HG03442 (cell line): Measurements from ENCODE around the gene ATP6AP2.
A peak's percentile ranks its signal among the peaks of the same experiment; 100 is the strongest.
"Not testable (repeated sequence)": the region's sequence is repeated elsewhere in the genome, so short reads cannot be mapped to it uniquely, and the experiment has no call there.

Experiments
- ATAC-seq: cut with Tn5 transposase; IDR thresholded peaks from one replicate; pipeline ENCODE4 v1.9.1; 2021; ENCODE audit warnings: mild to moderate bottlenecking, moderate library complexity; ENCODE audit not compliant: unreplicated experiment

The ATP6AP2 gene, protein sequence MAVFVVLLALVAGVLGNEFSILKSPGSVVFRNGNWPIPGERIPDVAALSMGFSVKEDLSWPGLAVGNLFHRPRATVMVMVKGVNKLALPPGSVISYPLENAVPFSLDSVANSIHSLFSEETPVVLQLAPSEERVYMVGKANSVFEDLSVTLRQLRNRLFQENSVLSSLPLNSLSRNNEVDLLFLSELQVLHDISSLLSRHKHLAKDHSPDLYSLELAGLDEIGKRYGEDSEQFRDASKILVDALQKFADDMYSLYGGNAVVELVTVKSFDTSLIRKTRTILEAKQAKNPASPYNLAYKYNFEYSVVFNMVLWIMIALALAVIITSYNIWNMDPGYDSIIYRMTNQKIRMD

DNA sequence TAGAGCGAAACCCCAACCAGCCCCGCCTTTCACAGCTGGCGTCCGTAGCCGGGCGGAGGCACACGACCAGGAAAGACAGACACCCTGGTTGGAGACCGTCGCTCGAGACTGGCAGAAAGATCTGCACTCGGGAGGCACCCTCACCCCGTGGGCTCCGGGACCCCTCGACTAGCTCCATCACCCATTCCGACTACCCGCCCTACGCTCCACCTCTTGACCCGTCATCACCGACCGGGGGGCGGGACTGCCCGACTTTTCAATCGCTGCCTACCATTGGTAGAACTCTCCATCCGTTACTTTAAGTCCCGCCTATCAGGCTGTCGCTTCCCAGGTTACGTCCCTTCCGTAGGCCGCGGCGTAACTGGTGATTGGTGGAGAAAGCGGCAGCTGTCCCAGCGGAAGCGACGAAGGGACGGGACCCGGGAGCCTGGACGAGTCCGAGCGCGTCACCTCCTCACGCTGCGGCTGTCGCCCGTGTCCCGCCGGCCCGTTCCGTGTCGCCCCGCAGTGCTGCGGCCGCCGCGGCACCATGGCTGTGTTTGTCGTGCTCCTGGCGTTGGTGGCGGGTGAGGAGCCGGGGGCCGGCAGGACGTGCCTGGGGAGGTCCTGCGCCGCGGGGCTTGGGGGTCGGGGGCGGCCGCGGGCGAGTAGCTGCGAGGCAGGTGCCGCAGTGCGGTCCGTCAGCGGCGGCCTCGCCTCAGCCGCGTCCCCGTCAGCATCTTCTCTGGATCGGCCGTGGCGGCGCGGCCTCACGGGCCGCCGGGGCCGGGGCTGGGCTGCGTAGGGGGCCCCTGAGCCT lies at the start of gene ATP6AP2:
TSS of gene ATP6AP2 (plus strand) at position 434 of the 799 bp plus-strand sequence. CDS start at position 530, 96 bp downstream.
- ATAC-seq, result peak; percentile 96

DNA sequence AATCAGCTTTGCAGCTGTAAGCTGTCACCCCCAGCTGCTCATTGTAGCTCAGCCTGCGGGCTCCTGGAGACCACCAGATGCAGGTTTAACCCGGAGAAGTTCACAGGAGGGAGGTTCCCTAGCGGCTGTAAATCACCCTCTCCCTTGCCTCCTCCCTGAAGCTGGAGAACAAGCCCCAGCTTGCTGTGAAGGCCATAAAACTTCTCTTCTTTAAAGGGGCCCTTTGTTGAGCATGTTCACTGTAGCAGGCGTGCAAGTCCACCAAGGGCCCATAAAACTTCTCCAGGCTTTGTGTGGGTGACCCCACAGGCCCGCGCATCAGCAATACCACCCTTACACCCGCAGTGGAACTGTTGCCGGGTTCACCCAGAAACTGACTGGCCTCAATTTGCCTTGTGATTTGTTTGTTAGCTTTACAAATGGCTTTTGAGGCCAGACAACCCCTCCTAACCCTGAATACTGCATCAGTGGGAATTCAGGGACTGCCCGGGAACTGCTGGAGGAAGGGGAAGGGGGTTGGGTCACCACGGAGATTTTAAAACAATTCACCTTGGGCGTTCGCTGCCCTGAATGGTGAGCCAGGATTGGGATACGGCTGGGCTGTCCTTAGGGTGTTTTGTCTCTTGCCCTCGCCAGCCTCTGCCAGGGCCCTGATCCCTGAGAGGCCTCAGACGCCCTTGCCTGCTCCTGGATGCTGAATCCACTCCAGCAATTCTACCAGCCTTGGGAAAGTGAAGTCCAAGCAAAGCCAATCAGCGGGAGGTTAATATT lies 49.5 kb upstream of the ATP6AP2 start:
- no peak for ATAC-seq

DNA sequence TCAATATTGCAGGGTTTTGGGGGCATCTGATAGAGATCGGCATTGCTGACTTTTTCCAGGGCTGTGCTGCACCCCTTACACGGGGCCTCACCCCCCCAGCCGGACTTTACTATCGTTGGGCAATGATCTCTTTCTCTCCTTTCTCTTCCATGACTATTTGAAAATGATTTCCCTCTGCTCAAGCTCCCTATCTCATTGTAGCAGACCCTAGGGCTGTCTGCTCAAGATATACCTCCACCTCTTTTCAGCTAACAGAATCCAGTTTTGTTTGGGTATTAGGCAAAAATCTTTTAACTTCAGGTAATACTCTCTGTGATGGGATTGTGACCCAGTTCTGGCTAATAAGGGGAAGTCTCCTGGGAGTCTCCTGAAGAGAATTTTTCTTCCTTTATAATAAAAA lies 43.5 kb upstream of the ATP6AP2 start:
- no peak for ATAC-seq

DNA sequence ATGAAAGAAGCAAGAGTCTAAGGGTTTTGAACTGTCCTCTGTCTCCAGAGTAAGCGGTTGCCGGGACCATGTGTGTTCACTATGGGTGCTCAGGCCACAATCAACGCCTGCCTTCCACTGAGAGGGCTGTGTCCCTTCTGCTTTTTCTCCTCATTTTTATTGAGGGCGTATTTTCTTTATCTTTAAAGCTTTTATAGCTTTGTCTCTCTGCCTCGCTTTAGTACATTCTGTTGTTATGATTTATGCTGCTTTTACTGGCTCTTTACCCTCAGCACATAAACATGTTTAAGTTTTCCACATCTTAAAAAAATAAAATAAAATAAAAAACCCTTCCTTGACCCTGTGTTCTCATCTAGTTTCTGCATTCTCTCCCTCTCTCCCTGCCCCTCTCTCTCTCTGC lies 42.4 kb upstream of the ATP6AP2 start:
- ATAC-seq, result no peak

DNA sequence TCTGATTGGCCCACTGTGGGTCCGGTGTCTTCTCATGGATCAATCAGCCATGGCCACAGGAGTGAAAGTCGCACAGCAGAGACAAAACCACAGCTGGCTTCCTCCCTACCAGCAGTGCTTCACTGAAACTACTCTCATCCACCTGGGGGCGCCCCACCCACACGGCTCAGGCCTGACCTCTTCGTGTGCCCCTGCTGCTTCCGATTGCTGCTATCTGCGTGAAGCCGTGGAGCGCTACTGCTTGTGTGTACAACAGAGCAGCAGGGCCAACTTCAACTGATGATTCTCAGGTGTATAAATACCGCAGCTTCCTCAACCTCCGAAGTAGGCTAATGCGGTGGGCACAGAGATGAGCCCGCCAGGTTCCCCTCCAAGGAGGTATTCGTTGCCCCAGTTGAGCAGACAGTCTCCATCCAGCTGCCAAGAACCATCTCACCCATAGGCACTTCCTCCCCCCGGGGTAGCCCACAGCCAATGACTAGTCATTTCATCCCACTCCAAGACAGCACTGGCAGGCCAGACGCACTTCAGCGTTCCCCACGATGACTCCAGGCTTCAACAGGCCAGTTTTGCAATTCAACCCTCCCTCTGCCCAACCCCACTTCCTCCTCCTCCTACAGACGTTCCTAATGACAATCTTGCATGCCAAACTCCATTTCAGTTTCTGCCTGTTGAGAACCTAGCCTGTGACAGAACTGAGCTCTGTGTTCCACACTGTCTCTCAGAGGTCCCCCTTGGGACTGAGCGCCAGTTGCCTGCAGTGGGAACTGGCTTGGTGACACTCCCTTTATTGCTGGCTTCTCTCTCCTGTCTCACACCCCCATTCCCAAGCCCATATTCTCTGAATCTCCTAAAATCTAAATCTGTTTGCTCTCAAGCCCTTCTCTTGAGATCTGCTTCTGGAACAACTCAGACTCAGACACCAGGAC lies 41.3 kb upstream of the ATP6AP2 start:
- ATAC-seq, result peak; percentile 83

DNA sequence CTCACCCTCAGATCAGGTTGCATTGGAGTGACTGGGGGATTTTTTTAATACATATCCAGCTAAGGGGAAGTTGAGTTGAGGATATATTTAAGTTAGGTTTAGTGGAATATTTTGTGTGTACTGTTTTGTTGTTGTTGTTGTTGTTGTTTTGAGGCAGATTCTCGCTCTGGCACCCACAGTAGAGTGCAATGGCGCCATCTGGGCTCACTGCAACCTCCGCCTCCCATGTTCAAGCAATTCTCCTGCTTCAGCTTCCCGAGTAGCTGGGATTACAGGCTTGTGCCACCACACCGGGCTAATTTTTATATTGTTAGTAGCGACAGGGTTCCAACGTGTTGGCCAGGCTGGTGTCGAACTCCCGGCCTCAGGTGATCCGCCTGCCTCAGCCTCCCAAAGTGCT lies 38.6 kb upstream of the ATP6AP2 start:
- ATAC-seq, result no peak

DNA sequence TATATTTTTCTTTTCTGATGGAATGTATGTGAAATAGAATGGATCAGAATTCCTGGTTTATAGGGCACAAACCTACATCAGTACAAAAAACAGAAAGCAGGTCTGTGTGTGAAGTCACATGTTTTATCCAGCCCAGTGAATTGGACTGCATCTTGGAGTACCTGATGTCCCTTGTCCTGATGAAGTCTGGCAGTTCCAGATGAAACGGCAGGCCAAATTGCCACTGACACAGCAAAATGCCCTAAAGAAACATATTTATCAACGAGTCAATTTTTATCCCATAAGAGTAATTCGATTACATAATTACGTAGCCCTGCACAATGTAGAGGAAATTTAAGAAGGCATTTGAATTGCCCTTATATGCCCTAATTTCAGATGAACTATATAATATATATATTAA lies 37.8 kb upstream of the ATP6AP2 start:
- no peak for ATAC-seq

DNA sequence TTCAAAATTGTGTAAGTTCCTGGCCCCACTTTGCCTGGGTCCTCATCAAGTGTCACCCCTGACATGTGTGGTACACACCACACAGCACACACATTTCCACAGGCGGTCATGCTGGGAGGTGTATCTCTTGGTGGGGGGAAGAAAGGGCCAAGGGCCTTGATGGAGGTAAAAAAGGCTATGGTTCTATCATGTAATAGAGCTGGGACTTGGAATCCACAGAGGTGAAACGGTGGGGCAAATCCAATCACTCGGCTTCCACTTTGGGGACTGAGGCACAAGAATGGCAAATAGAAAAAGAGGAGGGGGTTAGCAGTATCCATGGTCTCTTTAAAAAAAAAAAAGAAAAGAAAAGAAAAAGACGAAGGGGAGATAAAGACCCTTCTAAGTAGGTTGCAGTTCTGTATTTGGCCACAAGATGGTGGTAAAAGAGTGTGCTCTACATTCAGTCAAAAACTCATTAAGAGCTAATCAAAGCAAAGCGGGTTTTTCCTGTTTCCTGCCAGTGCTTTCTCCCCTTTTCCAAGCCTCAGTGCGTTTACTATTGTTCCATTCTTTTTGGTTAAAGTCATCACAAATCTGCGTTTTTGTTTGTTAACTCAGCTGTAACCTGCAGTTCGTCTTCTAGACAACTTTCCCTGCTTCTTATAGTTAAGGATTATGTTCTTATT lies 37.0 kb upstream of the ATP6AP2 start:
- ATAC-seq, result no peak

DNA sequence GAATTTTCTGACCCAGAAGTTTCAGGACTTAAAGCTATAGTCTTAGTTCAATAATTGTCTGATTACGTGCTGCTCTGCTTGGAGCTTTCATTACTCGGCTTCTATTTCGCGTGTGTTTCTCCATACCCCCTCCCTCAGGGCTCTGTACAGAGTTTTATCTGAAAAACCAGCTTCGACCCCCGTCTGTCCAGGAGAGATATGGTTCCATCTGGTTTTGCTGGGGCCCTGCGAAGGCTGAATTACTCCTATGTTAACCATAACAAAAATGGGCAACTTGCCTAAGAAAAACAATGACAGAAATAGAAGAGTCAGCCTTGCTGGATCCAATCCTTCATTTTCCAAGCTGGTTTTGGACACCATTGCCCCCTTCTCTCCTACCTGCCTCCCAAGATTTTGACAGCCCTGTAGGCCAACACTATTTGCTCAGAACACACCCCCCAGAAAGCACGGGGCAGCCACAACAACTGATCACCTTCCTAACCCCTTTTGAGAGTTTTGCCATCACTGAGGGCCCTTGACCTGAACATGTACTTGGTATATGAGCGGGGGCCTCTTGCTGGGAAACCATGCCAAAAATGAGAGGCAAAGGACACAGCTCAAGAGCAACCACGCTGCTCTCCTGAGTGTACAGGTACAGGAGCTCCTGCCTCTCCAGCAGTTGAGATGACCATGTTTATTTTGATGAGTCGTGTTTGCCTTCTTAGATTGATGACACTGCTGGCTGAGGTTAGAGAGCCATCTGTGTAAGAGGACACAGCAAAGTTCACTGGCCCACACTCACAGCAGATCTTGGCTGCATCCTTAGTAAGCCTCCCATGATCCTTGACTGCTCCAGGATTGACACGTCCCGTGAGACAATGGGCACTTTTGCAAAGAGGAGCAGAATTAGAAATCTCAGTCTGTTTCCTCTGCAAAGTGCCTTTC lies 36.2 kb upstream of the ATP6AP2 start:
- no peak for ATAC-seq

DNA sequence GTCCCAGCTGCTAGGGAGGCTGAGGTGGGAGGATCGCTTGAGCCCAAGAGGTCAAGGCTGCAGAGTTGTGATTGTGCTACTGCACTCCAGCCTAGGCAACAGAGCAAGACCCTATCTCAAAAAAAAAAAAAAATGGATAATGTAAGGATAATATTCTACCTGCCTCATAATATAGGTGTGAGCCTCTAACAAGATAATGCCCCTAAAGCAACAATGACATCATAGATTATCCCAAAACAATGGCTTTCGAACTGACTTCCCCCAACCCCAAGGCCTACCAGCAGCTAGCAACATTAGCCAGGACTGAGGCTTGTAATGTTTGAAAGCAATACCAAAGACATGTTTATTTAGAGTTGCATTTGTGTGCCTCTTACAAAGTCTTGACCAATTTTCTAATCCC lies 33.9 kb upstream of the ATP6AP2 start:
- ATAC-seq, result no peak

DNA sequence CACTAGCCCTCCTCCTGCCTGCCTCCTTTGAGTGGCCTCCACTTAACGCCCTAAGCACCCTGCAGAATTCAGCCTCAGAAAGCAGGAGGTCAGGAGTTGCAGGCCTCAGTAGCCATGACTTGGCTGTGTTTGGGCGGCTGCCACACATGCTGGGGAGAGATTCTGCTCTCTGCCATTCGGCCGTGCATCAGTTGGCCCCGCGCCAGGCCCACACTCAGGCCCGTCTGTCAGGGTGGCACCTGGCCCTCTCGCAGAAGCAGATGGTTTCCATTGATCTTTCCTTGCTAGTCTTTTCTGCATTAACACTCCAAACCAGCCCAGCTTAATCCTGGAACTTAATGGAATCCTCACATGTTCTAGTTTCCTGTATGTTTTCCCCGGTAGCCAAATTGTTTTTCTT lies 30.7 kb upstream of the ATP6AP2 start:
- ATAC-seq, result no peak

DNA sequence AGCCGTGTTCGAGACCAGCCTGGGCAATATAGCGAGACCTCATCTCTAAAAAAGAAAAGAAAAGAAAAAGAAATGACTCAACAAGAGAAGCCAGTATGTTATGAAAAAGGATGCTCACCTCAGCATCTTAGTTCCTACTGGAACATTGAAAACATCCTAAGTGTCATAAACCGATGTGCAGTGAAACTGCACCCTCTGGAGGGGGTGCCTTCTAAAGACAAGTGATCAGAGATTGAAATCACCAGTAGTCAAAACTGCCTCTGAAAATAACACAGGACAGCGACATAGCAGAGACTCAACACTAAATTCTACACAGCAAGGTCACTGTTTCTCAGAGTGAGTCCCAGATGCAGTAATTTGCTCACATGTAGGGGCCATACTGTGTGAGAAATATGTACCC lies 28.0 kb upstream of the ATP6AP2 start:
- ATAC-seq, result no peak

DNA sequence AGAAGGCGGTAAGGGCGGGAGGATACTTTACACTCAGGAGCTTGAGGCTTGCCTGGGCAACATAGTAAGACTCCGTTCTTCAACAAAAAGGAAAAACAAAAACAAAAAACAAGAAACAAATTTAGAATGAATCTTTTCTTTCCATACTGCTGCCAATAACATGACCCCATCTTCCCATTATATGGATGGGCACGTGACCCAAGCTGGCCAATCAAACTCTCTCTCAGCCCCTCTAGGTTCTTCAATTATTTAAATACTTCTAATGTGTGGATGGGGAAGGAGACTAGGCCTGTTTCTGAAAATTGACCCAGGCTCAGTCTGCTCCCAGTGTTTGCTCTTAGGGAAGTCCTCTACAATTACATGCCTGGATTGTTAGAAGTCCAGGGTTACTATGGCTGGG lies 22.2 kb upstream of the ATP6AP2 start:
- ATAC-seq, result no peak

DNA sequence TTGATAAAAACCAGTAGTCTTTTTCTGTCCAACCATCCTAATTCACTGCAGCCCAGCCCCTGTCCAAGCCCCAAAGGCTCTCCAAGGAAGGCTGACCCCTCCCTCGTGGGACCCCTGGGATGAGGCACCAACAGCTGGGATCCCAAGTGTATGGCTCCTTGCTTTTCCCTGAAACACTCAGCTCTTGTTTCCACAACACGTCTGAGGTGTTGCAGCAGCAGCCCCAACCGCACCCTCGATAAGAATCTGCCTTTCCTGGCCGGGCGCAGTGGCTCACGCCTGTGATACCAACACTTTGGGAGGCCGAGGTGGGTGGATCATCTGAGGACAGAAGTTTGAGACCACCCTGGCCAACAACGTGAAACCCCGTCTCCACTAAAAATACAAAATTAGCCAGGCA lies 17.0 kb upstream of the ATP6AP2 start:
- ATAC-seq, result no peak

DNA sequence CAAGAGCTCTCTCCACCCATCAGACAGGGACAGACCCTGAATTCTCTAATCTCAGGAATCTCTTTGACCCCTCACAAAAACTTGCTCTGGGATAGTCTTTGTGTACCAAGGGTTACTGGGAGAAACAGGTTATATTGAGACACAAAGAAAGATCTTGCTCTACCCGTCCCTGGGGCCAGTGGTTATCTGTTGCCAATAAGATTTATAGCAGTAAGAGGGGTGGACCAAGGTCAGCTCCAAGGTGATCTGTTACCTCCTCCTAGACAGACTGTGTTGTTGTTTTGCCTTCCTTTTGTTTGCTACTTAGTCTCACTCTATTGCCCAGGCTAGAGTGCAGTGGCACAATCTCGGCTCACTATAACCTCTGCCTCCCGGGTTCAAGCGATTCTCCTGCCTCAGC lies 16.3 kb upstream of the ATP6AP2 start:
- no peak for ATAC-seq

DNA sequence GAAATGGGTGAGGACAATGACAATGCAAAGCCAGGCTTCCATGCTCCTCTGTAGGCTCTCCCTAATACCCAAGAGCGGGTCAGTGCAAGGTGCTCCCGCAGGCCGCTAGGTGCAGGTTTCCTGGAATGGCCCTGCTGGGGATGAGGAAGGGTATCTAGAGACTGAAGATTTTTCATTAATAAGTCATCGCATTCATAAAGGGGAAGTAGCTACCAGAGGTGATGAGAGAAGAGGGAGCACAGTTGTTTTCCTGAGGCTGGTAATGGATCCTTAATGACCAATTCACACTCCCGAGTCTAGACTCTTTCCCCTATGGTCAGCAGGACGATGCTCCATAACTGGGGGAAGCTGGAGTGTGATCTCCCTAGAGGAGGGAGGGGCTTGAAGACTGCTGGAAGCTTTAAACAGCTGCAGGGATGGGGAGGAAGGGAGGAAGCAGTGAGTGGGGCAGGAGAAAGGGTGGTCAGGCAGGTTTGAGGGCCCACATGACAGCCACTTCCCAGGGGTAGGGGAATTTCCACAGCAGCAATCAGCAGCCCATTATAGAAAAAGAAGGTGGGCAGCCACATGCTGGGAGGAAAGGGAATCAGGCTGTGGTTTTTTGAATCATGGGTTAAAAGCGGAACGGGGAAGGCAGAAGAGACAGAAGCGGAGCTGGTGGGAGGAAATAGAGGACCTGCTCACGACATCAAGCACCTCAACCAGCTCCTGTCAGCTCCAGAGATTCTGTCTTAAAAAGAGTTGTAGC lies 10.2 kb upstream of the ATP6AP2 start:
- peak; percentile 52 for ATAC-seq

DNA sequence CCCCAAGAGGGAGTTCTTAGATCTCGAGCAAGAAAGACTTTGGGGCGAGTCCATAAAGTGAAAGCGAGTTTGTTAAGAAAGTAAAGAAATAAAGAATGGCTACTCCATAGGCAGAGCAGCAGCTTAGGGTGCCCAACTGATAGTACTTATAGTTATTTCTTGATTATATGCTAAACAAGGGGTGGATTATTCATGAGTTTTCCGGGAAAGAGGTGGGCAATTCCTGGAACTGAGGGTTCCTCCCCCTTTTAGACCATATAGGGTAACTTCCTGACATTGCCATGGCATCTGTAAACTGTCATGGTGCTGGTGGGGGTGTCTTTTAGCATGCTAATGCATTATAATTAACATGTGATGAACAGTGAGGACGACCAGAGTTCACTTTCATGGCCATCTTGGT lies 9.6 kb upstream of the ATP6AP2 start:
- ATAC-seq, result not testable (repeated sequence)

DNA sequence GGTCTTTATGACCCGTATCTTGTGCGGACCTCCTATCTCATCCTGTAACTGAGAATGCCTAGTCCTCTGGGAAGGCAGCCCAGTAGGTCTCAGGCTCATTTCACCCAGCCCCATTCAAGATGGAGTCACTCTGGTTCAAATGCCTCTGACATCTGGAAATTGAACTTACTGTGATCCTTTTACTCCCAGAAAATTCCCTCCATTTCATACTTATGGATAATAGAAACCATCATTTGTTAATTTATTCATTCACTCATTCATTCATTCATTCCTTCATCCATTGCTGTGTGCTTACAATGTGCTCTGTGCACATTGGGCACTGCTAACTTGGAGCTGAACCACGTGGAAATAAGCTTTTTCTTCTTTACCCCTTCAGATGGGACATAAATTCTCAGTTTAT lies 9.2 kb upstream of the ATP6AP2 start:
- ATAC-seq, result no peak
